Karpas-422 (cell line): ENCODE data around the gene BATF3. TPM values are rescaled to one million over a fixed set of nuclear protein-coding genes. Genes with fewer than 3 reads are reported as not detected.
A peak's percentile ranks its signal among the peaks of the same experiment; 100 is the strongest.

ENCODE experiments used
- DNase-seq: peaks from one replicate; pipeline ENCODE4 v3.0.0-alpha.2; 2015
- H2AFZ ChIP-seq: fragments of 200-600 bp; sonication (generic); 2 replicates; pipeline ENCODE4 v1.6.1; 2014; ENCODE audit warnings: antibody characterized with exemption, low read length, mixed read lengths
- H3K27ac ChIP-seq: fragments of 200-600 bp; sonication (generic); 2 replicates; pipeline ENCODE4 v1.5.1; 2014; ENCODE audit warnings: mild to moderate bottlenecking, low read length, moderate library complexity
- H3K27me3 ChIP-seq: fragments of 200-600 bp; sonication (generic); 2 replicates; pipeline ENCODE4 v1.6.1; 2014; ENCODE audit warnings: low read length, mixed read lengths
- H3K36me3 ChIP-seq: fragments of 200-600 bp; sonication (generic); 2 replicates; pipeline ENCODE4 v1.6.1; 2014; ENCODE audit warnings: low read length, mixed read lengths; ENCODE audit not compliant: insufficient read depth
- H3K4me1 ChIP-seq: fragments of 200-600 bp; sonication (generic); 2 replicates; pipeline ENCODE4 v1.6.1; 2014; ENCODE audit warnings: mild to moderate bottlenecking, low read length, mixed read lengths
- H3K4me2 ChIP-seq: fragments of 200-600 bp; sonication (generic); 2 replicates; pipeline ENCODE4 v1.6.1; 2014; ENCODE audit warnings: low read length, low read depth, mild to moderate bottlenecking; ENCODE audit not compliant: poor library complexity, severe bottlenecking
- H3K4me3 ChIP-seq: fragments of 200-600 bp; sonication (generic); 2 replicates; pipeline ENCODE4 v1.5.1; 2014; ENCODE audit warnings: mild to moderate bottlenecking, antibody characterized with exemption, low read length, mixed read lengths
- H3K79me2 ChIP-seq: fragments of 200-600 bp; sonication (generic); 2 replicates; pipeline ENCODE4 v1.6.1; 2014; ENCODE audit warnings: mild to moderate bottlenecking, low read length, mixed read lengths
- H3K9ac ChIP-seq: fragments of 200-600 bp; sonication (generic); 2 replicates; pipeline ENCODE4 v1.6.0; 2014; ENCODE audit warnings: low read length
- H3K9me2 ChIP-seq: fragments of 200-600 bp; sonication (generic), shearing (Covaris generic); replicated peaks from 2 replicates; pipeline ENCODE4 v1.6.0; 2014; ENCODE audit warnings: mild to moderate bottlenecking, low read length, moderate library complexity; ENCODE audit not compliant: insufficient read depth
- H3K9me3 ChIP-seq: fragments of 300-700, 200-600 bp; sonication (generic); 2 replicates; pipeline ENCODE4 v1.6.1; 2014; ENCODE audit warnings: low read length, mixed read lengths
- H4K20me1 ChIP-seq: fragments of 200-600 bp; sonication (generic); 2 replicates; pipeline ENCODE4 v1.6.1; 2014; ENCODE audit warnings: mild to moderate bottlenecking, antibody characterized with exemption, low read length, low read depth; ENCODE audit not compliant: insufficient read depth
- total RNA-seq: library from RNA; depleted of rRNA; stranded (reverse); fragments of >200 nt; shearing (Covaris generic); gene quantifications from 2 replicates; pipeline ENCODE4 v1.2.3, GENCODE V29; 2014; ENCODE audit warnings: low replicate concordance; rRNA removed

Gene BATF3, protein sequence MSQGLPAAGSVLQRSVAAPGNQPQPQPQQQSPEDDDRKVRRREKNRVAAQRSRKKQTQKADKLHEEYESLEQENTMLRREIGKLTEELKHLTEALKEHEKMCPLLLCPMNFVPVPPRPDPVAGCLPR
- 4.4 and 7.7 TPM in 2 replicates for total RNA-seq

GRCh38 chr1:212699625-212700222 lies at the start of gene BATF3:
Gene BATF3 (minus strand): TSS chr1:212699840. CDS start chr1:212699762, 78 bp downstream.
- H3K36me3 ChIP-seq: no peaks in the 10 kb centered on the region
- peak within 1 kb of the TSS; percentile 46 for H3K9ac ChIP-seq
- no peaks in the 10 kb centered on the region for H3K27me3 ChIP-seq
- H3K4me1 ChIP-seq: peaks cover 46% of the 10 kb centered on the region
- peak within 1 kb of the TSS; percentile 68 for H3K4me3 ChIP-seq
- H3K9me3 ChIP-seq: no peaks in the 10 kb centered on the region
- H3K27ac ChIP-seq: no peak within 1 kb of the TSS
- peak within 1 kb of the TSS; percentile 83 for H3K4me2 ChIP-seq
- no peaks in the 10 kb centered on the region for H3K9me2 ChIP-seq
- H2AFZ ChIP-seq: peak within 1 kb of the TSS; percentile 81
- H3K79me2 ChIP-seq: no peaks in the 10 kb centered on the region
- H4K20me1 ChIP-seq: no peaks in the 10 kb centered on the region
- peak; percentile 46 for DNase-seq

- Histone ChIP-seq H3K4me3 (no peak overlapping the region), H3K4me1 (no peaks in the 10 kb centered on the region), H3K79me2 (peaks cover 85% of the 10 kb centered on the region), H3K27ac (no peak overlapping the region), H3K9me3 (no peaks in the 10 kb centered on the region), H4K20me1 (no peaks in the 10 kb centered on the region), H2AFZ (no peak overlapping the region), H3K27me3 (no peaks in the 10 kb centered on the region), H3K9me2 (no peaks in the 10 kb centered on the region), H3K4me2 (no peak overlapping the region), H3K36me3 (peaks cover 14% of the 10 kb centered on the region), H3K9ac (no peak overlapping the region)
- DNase-seq: no peak
Measured at GRCh38 chr1:212746546-212746945, 46.9 kb upstream of the BATF3 start.

DNA sequence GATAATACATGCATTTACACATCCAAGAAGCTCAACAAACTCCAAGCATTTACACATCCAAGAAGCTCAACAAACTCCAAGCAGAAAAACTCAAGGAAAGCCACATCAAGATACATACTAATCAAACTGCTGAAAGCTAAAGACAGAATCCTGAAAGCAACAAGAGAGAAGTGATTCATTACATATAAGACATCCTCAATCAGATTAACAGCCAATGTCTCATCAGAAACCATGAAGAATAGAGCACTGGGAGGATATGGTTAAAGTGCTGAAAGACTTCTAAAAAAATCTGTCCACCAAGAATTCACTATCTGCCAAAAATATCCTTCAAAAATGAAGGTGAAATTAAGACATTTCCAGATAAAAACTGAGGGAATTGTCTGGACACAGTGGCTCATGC lies 45.7 kb upstream of the BATF3 start:
- no peak overlapping the region for H2AFZ ChIP-seq
- no peaks in the 10 kb centered on the region for H3K4me1 ChIP-seq
- H3K27ac ChIP-seq: no peak overlapping the region
- no peak overlapping the region for H3K9ac ChIP-seq
- H3K4me3 ChIP-seq: no peak overlapping the region
- H4K20me1 ChIP-seq: no peaks in the 10 kb centered on the region
- no peak overlapping the region for H3K4me2 ChIP-seq
- H3K9me2 ChIP-seq: no peaks in the 10 kb centered on the region
- no peak for DNase-seq
- H3K36me3 ChIP-seq: peaks cover 19% of the 10 kb centered on the region
- H3K9me3 ChIP-seq: no peaks in the 10 kb centered on the region
- peaks cover 84% of the 10 kb centered on the region for H3K79me2 ChIP-seq
- H3K27me3 ChIP-seq: no peaks in the 10 kb centered on the region

GRCh38 chr1:212743901-212744475 lies 44.3 kb upstream of the BATF3 start:
- no peak overlapping the region for H3K9ac ChIP-seq
- H3K36me3 ChIP-seq: peaks cover 19% of the 10 kb centered on the region
- H3K4me3 ChIP-seq: no peak overlapping the region
- H3K4me1 ChIP-seq: no peaks in the 10 kb centered on the region
- H3K9me3 ChIP-seq: no peaks in the 10 kb centered on the region
- no peak overlapping the region for H3K4me2 ChIP-seq
- H3K79me2 ChIP-seq: peaks cover 84% of the 10 kb centered on the region
- no peaks in the 10 kb centered on the region for H3K9me2 ChIP-seq
- H3K27me3 ChIP-seq: no peaks in the 10 kb centered on the region
- H3K27ac ChIP-seq: no peak overlapping the region
- H4K20me1 ChIP-seq: no peaks in the 10 kb centered on the region
- no peak overlapping the region for H2AFZ ChIP-seq
- no peak for DNase-seq

DNA sequence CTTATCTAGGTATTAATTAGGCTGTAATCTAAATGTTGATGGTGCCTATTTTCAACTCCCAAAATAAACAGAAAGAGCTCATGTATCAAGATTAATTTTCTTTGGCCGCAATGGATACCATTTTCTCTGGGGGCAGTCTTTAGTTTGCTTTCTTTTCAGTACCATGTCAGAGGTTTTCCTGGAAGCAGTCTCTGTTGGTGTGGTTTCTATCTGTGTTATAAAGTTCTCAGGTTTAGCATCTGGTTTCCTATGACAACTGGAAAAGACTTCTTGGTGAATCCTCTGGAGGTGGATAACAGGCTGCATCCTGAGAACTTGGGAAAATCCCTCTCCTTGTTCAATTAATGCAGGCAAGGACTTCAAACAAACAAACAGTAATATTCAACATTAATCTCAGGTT lies 38.7 kb upstream of the BATF3 start:
- no peak overlapping the region for H3K27ac ChIP-seq
- H3K36me3 ChIP-seq: peaks cover 9% of the 10 kb centered on the region
- H3K27me3 ChIP-seq: no peaks in the 10 kb centered on the region
- no peak overlapping the region for H2AFZ ChIP-seq
- no peak overlapping the region for H3K4me2 ChIP-seq
- H3K9ac ChIP-seq: no peak overlapping the region
- DNase-seq: no peak
- H3K9me2 ChIP-seq: no peaks in the 10 kb centered on the region
- no peaks in the 10 kb centered on the region for H3K4me1 ChIP-seq
- H3K4me3 ChIP-seq: no peak overlapping the region
- no peaks in the 10 kb centered on the region for H4K20me1 ChIP-seq
- peaks cover 55% of the 10 kb centered on the region for H3K79me2 ChIP-seq
- H3K9me3 ChIP-seq: no peaks in the 10 kb centered on the region

- Histone ChIP-seq H3K9ac (no peak overlapping the region), H3K27ac (no peak overlapping the region), H2AFZ (no peak overlapping the region), H3K36me3 (peaks cover 9% of the 10 kb centered on the region), H3K9me2 (no peaks in the 10 kb centered on the region), H3K9me3 (no peaks in the 10 kb centered on the region), H4K20me1 (no peaks in the 10 kb centered on the region), H3K4me1 (no peaks in the 10 kb centered on the region), H3K79me2 (peaks cover 51% of the 10 kb centered on the region), H3K27me3 (no peaks in the 10 kb centered on the region), H3K4me3 (no peak overlapping the region), H3K4me2 (no peak overlapping the region)
- no peak for DNase-seq
Measured at GRCh38 chr1:212737559-212737958, 37.9 kb upstream of the BATF3 start.

GRCh38 chr1:212733109-212733508 lies 33.5 kb upstream of the BATF3 start:
- no peak for DNase-seq
- Histone ChIP-seq H3K27me3 (no peaks in the 10 kb centered on the region), H3K4me2 (no peak overlapping the region), H2AFZ (no peak overlapping the region), H4K20me1 (no peaks in the 10 kb centered on the region), H3K4me3 (no peak overlapping the region), H3K4me1 (no peaks in the 10 kb centered on the region), H3K9ac (no peak overlapping the region), H3K79me2 (peaks cover 15% of the 10 kb centered on the region), H3K36me3 (no peaks in the 10 kb centered on the region; the same call in 1 of the 2 replicates), H3K9me2 (no peaks in the 10 kb centered on the region), H3K9me3 (no peaks in the 10 kb centered on the region), H3K27ac (no peak overlapping the region)

DNA sequence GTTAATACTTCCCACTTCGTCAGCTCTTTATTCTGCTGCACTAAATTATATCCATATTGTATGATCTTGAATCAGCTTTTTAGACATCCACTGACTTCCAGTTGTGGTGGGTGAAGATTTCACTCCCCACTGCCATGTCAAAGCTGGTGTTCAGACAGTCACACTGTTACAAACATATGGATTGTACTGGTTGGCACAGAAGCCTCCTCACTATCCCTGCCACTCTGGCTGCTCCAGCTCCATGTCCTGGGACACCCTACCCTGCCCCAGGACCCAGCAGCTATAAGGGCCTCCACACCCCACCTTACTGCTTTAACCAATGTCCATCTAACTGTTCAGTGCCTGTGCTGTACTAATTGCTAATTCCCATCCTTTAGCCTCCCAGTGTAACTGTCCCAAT lies 32.0 kb upstream of the BATF3 start:
- H3K36me3 ChIP-seq: no peaks in the 10 kb centered on the region
- H2AFZ ChIP-seq: no peak overlapping the region
- no peaks in the 10 kb centered on the region for H3K9me3 ChIP-seq
- H3K27me3 ChIP-seq: no peaks in the 10 kb centered on the region
- no peak overlapping the region for H3K4me3 ChIP-seq
- H4K20me1 ChIP-seq: no peaks in the 10 kb centered on the region
- no peaks in the 10 kb centered on the region for H3K9me2 ChIP-seq
- no peak for DNase-seq
- H3K79me2 ChIP-seq: 0 out of 2 replicates have a peak, but pooled peaks cover 3% of the 10 kb centered on the region
- no peak overlapping the region for H3K9ac ChIP-seq
- H3K4me1 ChIP-seq: no peaks in the 10 kb centered on the region
- no peak overlapping the region for H3K4me2 ChIP-seq
- H3K27ac ChIP-seq: no peak overlapping the region
